H1 (cell line): ENCODE results near the gene CT45A3. TPM values are rescaled to one million over a fixed set of nuclear protein-coding genes. Genes with fewer than 3 reads are reported as not detected.

ENCODE experiments used
- CTCF ChIA-PET: fragments of 300-600 bp; sonication (Branson Sonifier 250); formaldehyde crosslinking; loops from one replicate; lab custom pipeline; 2021; ENCODE audit not compliant: partially characterized antibody; lab: Charles Lee
- POLR2A ChIA-PET: fragments of 300-600 bp; sonication (Branson Sonifier 250); formaldehyde crosslinking; loops from one replicate; lab custom pipeline; 2021; ENCODE audit warnings: inconsistent platforms; ENCODE audit not compliant: partially characterized antibody; lab: Charles Lee
- DNase-seq, 2 experiments: peaks; one replicate each; pipeline versions ENCODE4 v3.0.0 to v3.0.0-alpha.2; 2010 to 2022; ENCODE audit warnings: low spot score in 2 of 2, low read depth in 1 of 2, mixed read lengths in 1 of 2
- FAIRE-seq: peaks from 2 replicates; lab custom pipeline; 2011; peaks lifted over from hg19 to GRCh38; lab: Jason Lieb, UNC
- H2AFZ ChIP-seq: 2 replicates; pipeline ENCODE4 v1.8.1; 2012; ENCODE audit warnings: low read length, inconsistent platforms
- H2AK5ac ChIP-seq: 2 replicates; pipeline ENCODE4 v1.6.1; 2013; ENCODE audit warnings: low read depth, low read length
- H2BK120ac ChIP-seq: replicated peaks from 2 replicates; pipeline ENCODE3; 2013; ENCODE audit warnings: low read depth, low read length, inconsistent platforms
- H2BK12ac ChIP-seq: 2 replicates; pipeline ENCODE4 v1.6.1; 2013; ENCODE audit warnings: low read depth, low read length
- H2BK15ac ChIP-seq: 2 replicates; pipeline ENCODE4 v1.6.1; 2013; ENCODE audit warnings: low read length
- H2BK20ac ChIP-seq: 2 replicates; pipeline ENCODE4 v1.6.1; 2013; ENCODE audit warnings: low read length
- H2BK5ac ChIP-seq: 2 replicates; pipeline ENCODE4 v1.6.1; 2013; ENCODE audit warnings: low read depth, low read length
- H3K14ac ChIP-seq: 2 replicates; pipeline ENCODE4 v1.6.1; 2013; ENCODE audit warnings: inconsistent platforms; ENCODE audit not compliant: insufficient read length
- H3K18ac ChIP-seq: 2 replicates; pipeline ENCODE4 v1.6.1; 2013; ENCODE audit warnings: low read length; ENCODE audit errors: extremely low read depth
- H3K23ac ChIP-seq: 2 replicates; pipeline ENCODE4 v1.6.1; 2013; ENCODE audit warnings: inconsistent platforms; ENCODE audit not compliant: insufficient read length
- H3K23me2 ChIP-seq: 2 replicates; pipeline ENCODE4 v1.6.1; 2013; ENCODE audit warnings: low read depth, low read length
- H3K27ac ChIP-seq: 2 replicates; pipeline ENCODE4 v1.6.1; 2011; ENCODE audit warnings: low read depth, low read length, inconsistent platforms
- H3K27me3 ChIP-seq, 4 experiments: replicated peaks in 1 of 4; 1 replicate in 1 of 4; 2 replicates in 3 of 4; pipeline versions ENCODE4 v1.6.1 to v1.8.1; 2011 to 2013; ENCODE audit warnings: low read length in 3 of 4, mild to moderate bottlenecking in 3 of 4, inconsistent platforms in 2 of 4, mixed read lengths in 2 of 4, moderate library complexity in 1 of 4; ENCODE audit not compliant: control insufficient read depth in 3 of 4, insufficient read depth in 3 of 4; ENCODE audit errors: extremely low read depth in 1 of 4
- H3K36me3 ChIP-seq, 4 experiments: 2 replicates each; pipeline versions ENCODE4 v1.6.1 to v1.8.1; 2011 to 2013; ENCODE audit warnings: mild to moderate bottlenecking in 4 of 4, low read length in 3 of 4, moderate library complexity in 2 of 4, control low read depth in 1 of 4, inconsistent platforms in 1 of 4; ENCODE audit not compliant: insufficient read depth in 4 of 4, control insufficient read depth in 2 of 4
- H3K4ac ChIP-seq: replicated peaks from 2 replicates; pipeline ENCODE3; 2013; ENCODE audit warnings: low read length, low read depth, mixed read lengths, inconsistent platforms; ENCODE audit not compliant: insufficient read length
- H3K4me1 ChIP-seq, 4 experiments: replicated peaks in 1 of 4; 1 replicate in 1 of 4; 2 replicates in 3 of 4; pipeline versions ENCODE4 v1.6.1 to v1.8.1; 2011 to 2013; ENCODE audit warnings: low read length in 3 of 4, inconsistent platforms in 2 of 4, mixed read lengths in 1 of 4; ENCODE audit not compliant: insufficient read depth in 4 of 4, control insufficient read depth in 3 of 4
- H3K4me2 ChIP-seq, 2 experiments: 2 replicates each; pipeline versions ENCODE4 v1.6.1 to v1.8.1; 2011 to 2013; ENCODE audit warnings: low read depth in 2 of 2, low read length in 2 of 2, control low read depth in 1 of 2, inconsistent platforms in 1 of 2, mild to moderate bottlenecking in 1 of 2; ENCODE audit not compliant: insufficient read depth in 1 of 2
- H3K4me3 ChIP-seq, 4 experiments: fragments of 200-600, 300-600 bp in 1 of 4; sonication (generic), shearing (Covaris generic), sonication (Bioruptor Twin) in 1 of 4; 2 replicates each; pipeline versions ENCODE4 v1.5.1 to v1.8.1; 2011 to 2016; ENCODE audit warnings: low read length in 4 of 4, low read depth in 3 of 4, control low read depth in 2 of 4, inconsistent platforms in 2 of 4, mild to moderate bottlenecking in 2 of 4, mixed read lengths in 1 of 4, moderate library complexity in 1 of 4; ENCODE audit not compliant: insufficient read depth in 2 of 4; ENCODE audit errors: extremely low read depth in 1 of 4
- H3K56ac ChIP-seq: replicated peaks from 2 replicates; pipeline ENCODE3; 2013; ENCODE audit warnings: low read depth, mild to moderate bottlenecking, mixed read lengths, low read length, inconsistent platforms; ENCODE audit not compliant: insufficient read length
- H3K79me1 ChIP-seq: 2 replicates; pipeline ENCODE4 v1.6.1; 2013; ENCODE audit warnings: low read depth, low read length, control low read depth
- H3K79me2 ChIP-seq, 2 experiments: 2 replicates each; pipeline versions ENCODE4 v1.6.1 to v1.8.1; 2012 to 2013; ENCODE audit warnings: low read length in 2 of 2, mild to moderate bottlenecking in 2 of 2, inconsistent platforms in 1 of 2; ENCODE audit not compliant: insufficient read depth in 2 of 2, control insufficient read depth in 1 of 2
- H3K9ac ChIP-seq, 4 experiments: replicated peaks in 1 of 4; 1 replicate in 1 of 4; 2 replicates in 3 of 4; pipeline versions ENCODE4 v1.6.1 to v1.8.1; 2011 to 2013; ENCODE audit warnings: low read depth in 3 of 4, low read length in 3 of 4, control low read depth in 2 of 4, mild to moderate bottlenecking in 2 of 4, moderate library complexity in 2 of 4, inconsistent platforms in 1 of 4; ENCODE audit errors: extremely low read depth in 1 of 4
- H3K9me3 ChIP-seq, 2 experiments: 2 replicates each; pipeline versions ENCODE4 v1.6.1 to v1.8.1; 2012 to 2013; ENCODE audit warnings: mild to moderate bottlenecking in 2 of 2, moderate library complexity in 2 of 2, control low read depth in 1 of 2, inconsistent platforms in 1 of 2, low read depth in 1 of 2, low read length in 1 of 2, mixed read lengths in 1 of 2; ENCODE audit not compliant: insufficient read depth in 2 of 2
- H4K20me1 ChIP-seq, 2 experiments: replicated peaks in 1 of 2; 2 replicates each; pipeline versions ENCODE3 to v1.8.1; 2011 to 2013; ENCODE audit warnings: inconsistent platforms in 2 of 2, low read length in 2 of 2, mild to moderate bottlenecking in 1 of 2; ENCODE audit not compliant: insufficient read depth in 2 of 2, control insufficient read depth in 1 of 2
- H4K5ac ChIP-seq: 2 replicates; pipeline ENCODE4 v1.6.1; 2013; ENCODE audit warnings: low read length, low read depth, mixed read lengths, inconsistent platforms; ENCODE audit not compliant: insufficient read length
- H4K8ac ChIP-seq: 2 replicates; pipeline ENCODE4 v1.8.0; 2013; ENCODE audit warnings: mild to moderate bottlenecking, moderate library complexity, low read length, inconsistent platforms; ENCODE audit not compliant: insufficient read depth; ENCODE audit errors: extremely low read depth
- H4K91ac ChIP-seq: replicated peaks from 2 replicates; pipeline ENCODE3; 2013; ENCODE audit warnings: low read length, mixed read lengths, inconsistent platforms; ENCODE audit not compliant: insufficient read length
- CBX8 ChIP-seq: fragments of 300-800, 300-1000 bp; sonication (generic); IDR thresholded peaks from 2 replicates; pipeline ENCODE4 v1.7.1; 2016; ENCODE audit warnings: low read depth, low read length, borderline replicate concordance
- CEBPB ChIP-seq: IDR thresholded peaks from 2 replicates; pipeline ENCODE4 v1.6.1; 2012; ENCODE audit warnings: low read depth, low read length
- CTBP2 ChIP-seq: IDR thresholded peaks from 2 replicates; pipeline ENCODE4 v1.7.0; 2011; ENCODE audit warnings: borderline replicate concordance, mild to moderate bottlenecking, moderate library complexity, mixed read lengths, low read length; ENCODE audit not compliant: insufficient read depth, insufficient read length
- GTF2F1 ChIP-seq: IDR thresholded peaks from 2 replicates; pipeline ENCODE4 v1.6.1; 2012; ENCODE audit warnings: low read depth, low read length, improper control_type of control experiment, borderline replicate concordance
- HDAC2 ChIP-seq, 2 experiments: fragments of 300-600 bp in 1 of 2; sonication (generic) in 1 of 2; IDR thresholded peaks; 2 replicates each; pipeline ENCODE4 v1.6.1; 2011 to 2012; ENCODE audit warnings: low read depth in 2 of 2, low read length in 2 of 2, mild to moderate bottlenecking in 2 of 2, moderate library complexity in 2 of 2, borderline replicate concordance in 1 of 2, inconsistent platforms in 1 of 2
- POU5F1 ChIP-seq: IDR thresholded peaks from 2 replicates; pipeline ENCODE4 v1.6.1; 2011; ENCODE audit warnings: low read depth, mild to moderate bottlenecking, low read length, moderate library complexity
- RAD21 ChIP-seq, 2 experiments: IDR thresholded peaks in 1 of 2; conservative IDR thresholded peaks in 1 of 2; 2 replicates each; pipeline ENCODE4 v1.6.1; 2011; ENCODE audit warnings: low read depth in 2 of 2, low read length in 2 of 2, improper control_type of control experiment in 1 of 2, inconsistent platforms in 1 of 2, mild to moderate bottlenecking in 1 of 2, moderate library complexity in 1 of 2
- RFX5 ChIP-seq: IDR thresholded peaks from 2 replicates; pipeline ENCODE4 v1.6.1; 2011; ENCODE audit warnings: low read depth, low read length, improper control_type of control experiment, borderline replicate concordance
- RNF2 ChIP-seq: fragments of 200-900, 300-1000 bp; sonication (generic); IDR thresholded peaks from 2 replicates; pipeline ENCODE4 v1.7.1; 2016; ENCODE audit warnings: borderline replicate concordance, low read depth, mild to moderate bottlenecking, antibody characterized with exemption, low read length; ENCODE audit not compliant: poor library complexity, severe bottlenecking; ENCODE audit errors: missing control alignments
- SIX5 ChIP-seq: IDR thresholded peaks from 2 replicates; pipeline ENCODE4 v1.6.1; 2011; ENCODE audit warnings: mild to moderate bottlenecking, low read depth, low read length
- TAF7 ChIP-seq: optimal IDR thresholded peaks from 2 replicates; pipeline ENCODE3; 2011; ENCODE audit warnings: low read depth, mild to moderate bottlenecking, inconsistent platforms, low read length, moderate library complexity, borderline replicate concordance
- TCF12 ChIP-seq: IDR thresholded peaks from 2 replicates; pipeline ENCODE4 v1.6.1; 2011; ENCODE audit warnings: low read depth, mild to moderate bottlenecking, low read length
- TEAD4 ChIP-seq: IDR thresholded peaks from 2 replicates; pipeline ENCODE4 v1.6.1; 2012; ENCODE audit warnings: low read depth, low read length, inconsistent platforms, mixed read lengths
- WGBS, 2 experiments: shearing (Covaris generic) in 1 of 2; methylation state at CpG; one replicate each; pipeline versions ENCODE4 v1.1.6 to v1.1.7; 2013 to 2015; ENCODE audit warnings: low lambda C conversion rate in 2 of 2, mixed read lengths in 2 of 2, inconsistent platforms in 1 of 2, low coverage in 1 of 2, missing lambda C conversion rate in 1 of 2; ENCODE audit not compliant: insufficient replicate concordance in 2 of 2, insufficient coverage in 1 of 2, insufficient read length in 1 of 2; ENCODE audit errors: extremely low coverage in 1 of 2, missing lambda C conversion rate in 1 of 2; 5-methylcytosine and 5-hydroxymethylcytosine counted together
- polyA plus RNA-seq, 7 experiments: library from polyadenylated mRNA; depleted of rRNA in 3 of 7; stranded (reverse) in 5 of 7; unstranded in 2 of 7; fragments of >200 nt in 5 of 7; fragments of 200-250 nt in 2 of 7; gene quantifications; 1 replicate in 5 of 7; 2 replicates in 1 of 7; 4 replicates in 1 of 7; pipeline versions ENCODE4 v1.2.1 to v1.2.3, GENCODE V29; 2011 to 2013; ENCODE audit warnings: missing spikeins in 2 of 7, mixed read lengths in 2 of 7
- total RNA-seq: library from RNA; stranded (reverse); fragmentation: NEBNext Ultra II Directional; extraction: Animal tissue kit (Norgen Biotek cat#: 25700); gene quantifications from 2 replicates; pipeline ENCODE4 v1.2.1, GENCODE V29; 2021
- TF ChIP-seq, protein P1 (sequence below): IDR thresholded peaks from 2 replicates; pipeline ENCODE4 v1.6.1; 2012; ENCODE audit warnings: inconsistent platforms

CT45A3 gene
- total and polyA plus RNA-seq, 2 of the 8 experiments (the other 6 are each of a cell fraction or from before 2014, with no cell fraction given), result not detected

DNA sequence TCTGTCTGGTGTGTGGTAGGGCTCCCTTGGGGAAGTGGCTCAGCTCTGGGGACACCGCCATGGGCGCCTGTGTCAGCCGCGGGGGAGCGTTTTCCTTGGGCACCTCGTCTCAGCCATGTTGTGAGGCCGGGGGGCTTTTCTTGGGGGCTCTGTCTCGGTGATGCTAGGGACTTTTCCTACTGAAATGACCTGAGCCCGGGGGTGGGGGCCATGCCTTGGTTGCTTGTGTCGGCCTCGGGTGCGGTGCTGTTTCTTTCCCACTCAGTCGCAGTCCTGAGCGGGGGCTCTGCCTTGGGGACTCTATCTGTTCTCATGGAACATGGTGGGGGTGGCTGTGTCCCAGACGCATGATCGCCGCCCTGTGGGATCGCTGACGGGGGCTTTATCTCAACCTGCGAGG lies 54.2 kb downstream of the CT45A3 start:
- H3K79me2 ChIP-seq, result no peaks in the 10 kb centered on the region
- no peak overlapping the region for H2BK15ac ChIP-seq
- H2BK12ac ChIP-seq, result no peak overlapping the region
- no peaks in the 10 kb centered on the region for H3K4me1 ChIP-seq
- no peak for FAIRE-seq
- H3K36me3 ChIP-seq, result no peaks in the 10 kb centered on the region
- no peak overlapping the region for H3K4me3 ChIP-seq
- H3K56ac ChIP-seq, result no peak overlapping the region
- H2BK120ac ChIP-seq, result no peak overlapping the region
- ChIA-PET CTCF (no interaction called here), POLR2A (no interaction called here)
- H4K5ac ChIP-seq, result no peak overlapping the region
- no peak overlapping the region for H4K8ac ChIP-seq
- no peaks in the 10 kb centered on the region for H3K79me1 ChIP-seq
- no peak overlapping the region for H2BK20ac ChIP-seq
- no peak overlapping the region for H4K91ac ChIP-seq
- H3K4ac ChIP-seq, result no peak overlapping the region
- H3K9ac ChIP-seq, result no peak overlapping the region
- H3K27me3 ChIP-seq, result no peaks in the 10 kb centered on the region
- H3K14ac ChIP-seq, result no peak overlapping the region
- no peak overlapping the region for H2BK5ac ChIP-seq
- no peak overlapping the region for H3K23ac ChIP-seq
- H3K18ac ChIP-seq, result no peak overlapping the region
- no peak for DNase-seq
- no peak overlapping the region for H2AK5ac ChIP-seq
- no peaks in the 10 kb centered on the region for H3K23me2 ChIP-seq
- peaks cover under 1 to 14% of the 10 kb centered on the region in 2 experiments; a peak in 2 of 4 replicates for H3K9me3 ChIP-seq
- 99% methylated on average over 12 of the region's 20 CpGs; no CpG with 5 or more reads in 1 of the 2 experiments for WGBS, 2 experiments
- no peak overlapping the region for H2AFZ ChIP-seq
- H3K4me2 ChIP-seq, result no peak overlapping the region
- no peak overlapping the region for H3K27ac ChIP-seq
- H4K20me1 ChIP-seq, result no peaks in the 10 kb centered on the region
- TF ChIP-seq RNF2 (no peak), CTBP2 (no peak), TEAD4 (no peak), CEBPB (no peak), POU5F1 (no peak), TCF12 (no peak), SIX5 (no peak), TAF7 (no peak), RFX5 (no peak), RAD21 (IDR thresholded peaks at IDR 0.05 in 1 of 2, conservative IDR thresholded peaks at IDR 0.05 in 1 of 2; ENCODE audit: low read depth in 2 of 2, low read length in 2 of 2) (no peak), GTF2F1 (no peak), HDAC2 (IDR thresholded peaks at IDR 0.05; ENCODE audit: borderline replicate concordance in 1 of 2, low read depth in 2 of 2, low read length in 2 of 2) (no peak), CBX8 (no peak)
- TF ChIP-seq, protein P1, sequence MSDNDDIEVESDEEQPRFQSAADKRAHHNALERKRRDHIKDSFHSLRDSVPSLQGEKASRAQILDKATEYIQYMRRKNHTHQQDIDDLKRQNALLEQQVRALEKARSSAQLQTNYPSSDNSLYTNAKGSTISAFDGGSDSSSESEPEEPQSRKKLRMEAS, result no peak
